Dermis blood vessel endothelial cell (primary cell): ENCODE data around the gene CCL4. TPM values are rescaled to one million over a fixed set of nuclear protein-coding genes. Genes with fewer than 3 reads are reported as not detected.
"Not testable (repeated sequence)": the region's sequence is repeated elsewhere in the genome, so short reads cannot be mapped to it uniquely, and the experiment has no call there.

Source experiments
- DNase-seq: peaks from one replicate; pipeline ENCODE4 v3.0.0; 2010
- total RNA-seq: library from RNA; depleted of rRNA; stranded (reverse); fragments of >200 nt; gene quantifications from 2 replicates; pipeline ENCODE4 v1.2.3, GENCODE V29; 2014

Gene CCL4
- total RNA-seq, 1 donor from 2014 or later, result not detected

DNA sequence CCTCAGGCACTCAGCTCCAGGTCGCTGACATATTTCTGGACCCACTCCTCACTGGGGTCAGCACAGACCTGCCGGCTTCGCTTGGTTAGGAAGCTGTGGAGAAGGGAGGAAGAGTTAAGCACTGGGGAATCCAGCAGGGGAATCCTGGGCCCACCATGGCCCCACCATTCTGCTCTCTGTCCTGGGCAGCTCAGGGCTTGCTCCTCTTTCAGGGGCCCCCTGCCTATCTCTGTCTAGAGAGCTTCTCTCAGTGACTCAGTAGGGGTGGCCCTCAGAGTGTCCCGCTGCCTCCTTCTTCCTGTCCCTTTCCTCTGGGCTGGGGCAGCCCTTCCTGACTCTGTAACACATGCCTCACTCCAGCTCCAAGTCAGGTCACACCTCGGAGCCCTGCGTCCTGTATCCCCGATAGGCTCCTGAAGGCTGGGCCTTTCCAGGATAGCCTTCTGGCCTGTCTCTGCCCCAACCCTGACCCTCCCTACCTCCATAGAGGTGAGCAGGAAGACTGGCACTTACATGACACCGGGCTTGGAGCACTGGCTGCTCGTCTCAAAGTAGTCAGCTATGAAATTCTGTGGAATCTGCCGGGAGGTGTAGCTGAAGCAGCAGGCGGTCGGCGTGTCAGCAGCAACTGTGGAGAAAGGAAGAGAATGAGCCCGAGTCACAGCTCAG, 14.8 kb upstream of the CCL4 start:
- DNase-seq, result no peak

DNA sequence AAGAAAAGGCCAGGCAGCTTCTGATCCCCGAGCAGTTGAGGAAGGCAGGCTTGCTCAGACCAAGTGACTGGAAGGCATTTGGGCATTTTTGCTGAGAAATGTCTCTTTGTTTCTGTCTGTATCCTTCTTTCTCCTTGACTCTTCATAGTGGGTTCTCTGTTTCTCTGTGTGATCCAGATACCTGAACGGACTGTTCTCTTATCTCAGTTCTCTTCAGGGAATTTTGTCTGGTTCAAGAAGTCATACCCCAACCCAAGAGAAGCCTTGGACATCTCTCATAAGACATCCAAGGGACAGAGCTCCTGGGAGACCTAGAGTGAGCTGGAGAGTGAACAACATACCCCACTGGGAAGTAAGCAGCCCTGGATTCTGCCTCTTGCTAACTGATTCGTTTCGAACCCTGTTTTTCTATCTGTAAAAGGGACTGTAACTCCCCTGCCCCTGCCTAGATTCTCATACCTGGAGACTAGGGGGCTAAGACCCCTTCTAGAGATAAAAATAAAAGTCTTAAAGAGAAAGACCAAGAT, 14.2 kb upstream of the CCL4 start:
- DNase-seq, result no peak

DNA sequence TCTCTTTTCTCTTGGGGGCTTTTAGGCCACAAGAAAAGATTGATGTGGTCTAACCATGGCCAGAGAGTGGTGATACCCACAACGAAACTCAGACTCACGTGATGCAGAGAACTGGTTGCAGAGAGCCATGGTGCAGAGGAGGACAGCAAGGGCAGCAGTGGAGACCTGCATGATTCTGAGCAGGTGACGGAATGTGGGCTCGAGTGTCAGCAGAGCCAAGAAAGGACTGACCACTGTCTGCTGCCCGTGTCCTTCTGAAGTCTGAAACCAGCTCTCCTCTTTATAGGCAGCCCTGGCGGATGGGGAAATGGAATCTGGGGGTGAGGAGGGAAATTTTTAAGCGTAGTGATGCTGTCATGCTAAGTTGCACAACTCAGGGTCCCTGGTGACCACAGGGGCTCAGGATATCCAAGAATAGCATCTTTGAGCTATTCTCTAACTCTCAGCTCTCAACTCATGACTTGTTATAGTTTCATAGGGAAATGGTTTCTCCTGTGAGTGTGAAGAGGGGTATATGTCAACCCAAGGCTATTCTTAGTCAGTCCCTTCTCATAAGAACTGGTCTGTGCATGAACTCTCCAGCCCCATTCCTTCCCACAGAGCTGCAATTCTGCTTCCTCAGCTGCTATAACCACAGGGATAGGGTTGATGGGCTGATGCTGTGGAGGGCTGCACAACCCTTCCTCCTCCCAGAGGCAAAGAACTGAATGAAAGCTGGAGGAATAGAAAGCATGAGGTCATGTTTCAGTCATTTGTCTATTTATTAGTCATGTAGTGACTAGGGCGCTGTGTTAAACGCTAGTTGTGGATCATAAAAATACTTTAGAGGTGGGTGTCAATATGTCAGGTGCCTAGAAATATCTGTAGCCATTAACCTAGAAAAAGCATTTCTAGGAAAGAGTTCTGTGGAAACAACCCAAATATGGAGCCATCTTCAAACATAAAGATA, 13.5 kb upstream of the CCL4 start, which contains the start of gene CCL3:
Gene CCL3 (minus strand): TSS at position 256 of the 949 bp plus-strand sequence. CDS start 85 bp downstream, at position 171.
- no peak for DNase-seq

DNA sequence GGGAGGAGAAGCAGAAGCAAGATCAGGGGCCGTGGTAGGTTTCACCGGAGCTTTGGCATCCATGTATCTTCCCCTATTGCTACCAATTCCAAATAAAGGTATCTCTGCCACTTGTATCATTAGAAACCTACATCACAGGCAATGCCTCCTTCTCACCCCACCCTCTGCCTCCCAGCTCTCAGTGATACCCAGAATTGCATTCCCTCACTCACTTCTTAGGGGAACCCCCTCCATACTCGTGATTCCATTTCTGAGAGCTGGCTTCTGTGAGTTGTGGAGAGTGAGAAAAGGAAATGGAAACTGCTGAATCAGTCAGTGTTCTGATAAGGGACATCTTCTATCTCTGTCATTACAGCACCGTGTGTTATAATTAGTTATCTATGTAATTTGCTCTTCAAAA, 11.4 kb upstream of the CCL4 start:
- no peak for DNase-seq

DNA sequence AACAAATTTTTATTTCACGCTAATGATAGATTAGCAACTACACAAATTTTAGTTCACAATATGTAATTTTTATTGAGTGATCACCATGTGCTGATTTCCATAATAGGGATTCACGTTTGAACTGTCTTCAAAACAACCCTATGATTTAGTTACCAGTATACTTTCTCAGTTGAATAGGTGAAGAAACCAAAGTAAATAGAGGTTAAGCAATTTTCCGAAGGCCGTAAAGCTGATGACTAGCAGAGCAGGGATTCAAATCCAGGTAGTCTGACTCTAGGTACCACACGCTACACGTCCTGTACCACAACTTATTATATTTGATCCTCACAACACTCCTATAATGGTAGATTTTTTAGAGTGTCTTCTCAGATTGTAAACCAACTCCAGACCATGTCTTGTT, 10.9 kb upstream of the CCL4 start:
- DNase-seq, result not testable (repeated sequence)

DNA sequence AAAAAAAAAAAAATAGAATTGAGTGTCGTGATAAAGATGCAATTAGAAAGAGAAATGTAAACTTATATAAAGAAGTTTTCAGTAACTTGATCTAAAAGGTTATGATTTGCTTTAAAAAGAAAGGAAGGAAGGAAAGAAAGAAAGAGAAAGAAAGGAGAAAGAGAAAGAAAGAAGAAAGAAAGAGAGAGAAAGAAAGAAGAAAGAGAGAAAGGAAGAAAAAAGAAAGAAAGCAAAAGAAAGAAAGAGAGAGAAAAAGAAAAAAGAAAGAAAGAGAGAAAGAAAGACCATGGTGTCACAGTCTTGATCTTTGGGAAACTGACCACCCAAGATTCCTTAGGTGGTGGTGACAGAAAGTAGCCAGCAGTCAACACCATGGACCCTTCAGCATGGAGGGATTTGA, 9.4 kb upstream of the CCL4 start:
- no peak for DNase-seq

DNA sequence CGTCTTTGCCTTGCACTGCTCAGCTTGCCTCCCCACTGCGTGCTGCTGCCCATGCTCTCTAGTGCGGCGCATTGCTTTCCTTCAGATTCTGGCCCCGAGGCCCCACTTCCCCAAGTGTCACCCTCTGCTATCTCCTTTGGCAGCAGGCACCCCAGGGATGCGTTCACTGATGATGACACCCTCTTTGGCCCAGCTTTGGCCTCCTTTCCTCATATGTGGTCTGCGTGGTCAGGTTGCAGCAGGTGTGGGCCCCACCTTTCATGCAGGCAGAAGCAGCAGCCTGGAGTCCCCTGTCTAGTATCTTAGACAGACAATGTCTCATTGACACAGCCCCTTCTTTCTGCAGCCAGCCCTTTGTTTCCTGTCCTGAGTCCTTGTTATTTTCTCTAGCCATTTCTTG, 8.9 kb upstream of the CCL4 start:
- no peak for DNase-seq

DNA sequence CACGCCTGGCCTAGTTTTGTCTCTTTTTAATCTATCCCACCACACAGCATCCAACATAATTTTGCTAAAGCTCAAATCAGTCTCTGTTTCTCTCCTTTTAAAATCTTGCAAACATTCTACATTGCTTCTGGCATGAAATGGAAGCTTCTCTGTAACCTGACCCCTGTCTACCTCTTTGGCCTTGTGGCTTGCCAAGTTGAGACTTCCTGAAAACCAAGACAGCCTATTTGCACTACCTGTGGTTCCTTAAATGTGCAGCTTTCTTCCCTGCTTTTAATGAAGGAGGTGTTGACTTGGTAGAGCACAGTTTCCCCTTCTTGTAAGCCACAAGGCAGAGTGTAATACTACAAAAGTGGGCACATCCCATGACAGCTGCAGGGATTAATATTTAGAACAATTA, 7.6 kb upstream of the CCL4 start:
- no peak for DNase-seq

DNA sequence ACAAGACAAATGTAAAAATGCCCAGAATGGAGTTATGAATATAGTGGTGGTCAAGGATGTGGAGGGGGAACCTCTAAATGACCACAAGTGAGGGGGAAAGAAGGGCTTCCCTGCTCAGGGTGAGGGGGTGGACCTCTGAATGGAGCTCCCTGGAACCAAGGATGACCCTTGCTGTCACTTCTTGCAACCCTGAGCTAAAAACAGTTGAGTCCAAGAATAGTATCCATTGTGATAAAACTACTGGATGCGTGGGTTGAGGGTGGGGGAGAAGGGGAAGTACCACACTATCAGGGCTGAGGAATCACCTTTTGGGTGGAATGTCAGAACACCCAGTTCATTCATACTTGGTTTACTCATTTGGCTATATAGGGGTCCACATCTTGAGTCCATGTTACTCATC, 4.6 kb upstream of the CCL4 start:
- DNase-seq, result not testable (repeated sequence)

DNA sequence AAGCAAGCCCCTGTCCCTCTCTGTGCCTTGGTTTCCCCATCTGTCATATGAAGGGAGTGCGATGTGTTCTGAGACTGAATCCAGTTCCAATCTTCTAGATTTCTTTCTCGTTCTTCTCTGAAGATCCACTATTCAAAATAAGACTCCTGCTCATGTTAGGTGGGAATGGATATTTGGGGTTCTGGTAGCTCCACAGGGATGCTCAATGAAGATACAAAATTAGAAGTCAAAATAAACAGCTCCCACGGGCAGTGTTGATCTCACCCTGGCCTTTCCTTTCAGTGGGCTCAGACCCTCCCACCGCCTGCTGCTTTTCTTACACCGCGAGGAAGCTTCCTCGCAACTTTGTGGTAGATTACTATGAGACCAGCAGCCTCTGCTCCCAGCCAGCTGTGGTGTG, 619 bp downstream of the CCL4 start:
- not testable (repeated sequence) for DNase-seq

DNA sequence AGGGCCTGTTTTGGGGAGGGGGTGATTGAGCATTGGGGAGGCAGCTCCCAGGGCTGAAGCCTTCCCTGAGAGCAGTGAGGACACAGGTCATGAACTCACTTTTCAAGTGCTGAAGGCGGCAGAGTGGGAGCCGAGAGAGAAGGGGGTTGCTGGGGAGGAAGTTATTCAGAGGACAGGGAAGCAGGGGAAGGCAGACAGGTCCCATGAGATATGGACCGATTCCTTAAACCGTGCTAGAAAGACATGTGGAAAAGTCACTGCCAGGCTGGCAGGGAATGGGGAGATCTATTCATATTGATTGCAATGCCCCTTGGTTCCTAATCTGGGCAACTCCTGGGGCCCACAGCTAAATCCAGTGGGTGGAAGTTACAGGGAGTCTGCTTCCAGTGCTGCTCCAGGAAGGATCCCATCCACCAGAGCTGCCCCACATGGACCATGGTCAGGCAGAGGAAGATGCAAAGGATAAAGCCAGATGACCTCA, 1.1 kb downstream of the CCL4 start:
- DNase-seq, result no peak

DNA sequence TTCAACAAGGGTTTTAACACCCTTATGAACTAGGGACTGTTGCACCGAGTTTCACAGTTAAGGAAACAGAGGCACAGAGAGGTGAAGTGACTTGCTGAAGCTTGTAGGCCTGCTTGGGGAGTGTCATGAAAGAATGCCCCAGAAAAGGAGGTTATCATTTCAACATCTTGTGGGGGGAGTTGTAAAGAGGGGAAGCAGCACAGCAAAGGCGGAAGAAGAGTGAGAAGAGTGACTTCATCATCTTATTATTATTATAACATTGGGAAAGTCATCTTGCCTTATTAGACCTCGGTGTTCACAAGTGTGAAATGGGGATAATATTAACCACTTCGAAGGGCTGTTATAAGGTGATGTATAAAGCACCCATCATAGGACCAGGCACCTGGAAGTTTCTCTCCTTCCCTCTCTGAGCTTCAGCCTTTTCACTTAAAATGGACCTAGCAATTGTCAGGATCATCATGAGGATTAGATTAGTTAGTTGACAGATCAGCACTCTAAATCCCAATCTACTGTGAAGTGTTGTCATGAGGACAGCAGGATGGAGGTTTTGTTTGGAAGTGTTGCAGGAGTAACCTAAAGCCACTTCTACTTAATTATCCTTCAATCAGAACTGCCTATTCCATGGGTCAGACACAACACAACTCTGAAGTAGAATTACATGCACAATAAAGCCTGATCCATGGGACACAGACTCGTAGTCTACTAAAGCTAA, 2.3 kb downstream of the CCL4 start:
- no peak for DNase-seq

DNA sequence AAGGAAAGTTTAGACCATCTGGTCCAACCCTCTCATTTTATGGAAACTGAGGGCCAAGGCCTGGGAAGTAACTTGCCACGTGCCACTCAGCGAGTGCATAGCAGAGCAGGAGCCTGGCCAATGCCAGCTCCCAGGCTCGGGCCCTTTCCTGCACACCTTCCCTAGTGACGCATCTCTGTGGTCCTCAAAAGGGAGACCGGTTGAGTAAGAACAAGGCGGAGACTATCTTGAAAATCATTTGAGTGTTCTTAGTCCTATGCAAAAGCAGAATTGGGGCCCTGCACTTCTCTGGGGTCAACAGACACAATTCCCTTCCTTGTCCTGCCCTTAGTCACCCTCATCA, 2.8 kb downstream of the CCL4 start:
- no peak for DNase-seq

DNA sequence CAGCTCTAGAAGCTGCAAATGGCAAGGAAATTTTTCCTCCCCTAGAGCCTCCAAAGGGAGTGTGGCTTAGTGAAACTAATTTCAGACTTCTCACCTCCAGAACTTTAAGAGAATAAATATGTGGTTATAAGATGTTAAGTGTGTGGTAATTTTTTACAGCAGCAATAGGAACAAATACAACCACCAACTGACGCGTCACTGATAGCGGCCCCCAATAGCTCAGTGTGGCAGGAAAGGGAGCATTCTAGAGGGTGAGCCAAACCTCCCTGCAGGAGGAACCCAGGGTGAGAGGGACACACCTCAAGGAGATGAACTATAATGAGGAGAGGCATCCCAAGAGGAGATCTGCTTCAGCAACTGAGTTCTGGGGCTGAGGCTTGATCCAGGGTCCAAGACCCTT, 4.0 kb downstream of the CCL4 start:
- DNase-seq, result no peak

DNA sequence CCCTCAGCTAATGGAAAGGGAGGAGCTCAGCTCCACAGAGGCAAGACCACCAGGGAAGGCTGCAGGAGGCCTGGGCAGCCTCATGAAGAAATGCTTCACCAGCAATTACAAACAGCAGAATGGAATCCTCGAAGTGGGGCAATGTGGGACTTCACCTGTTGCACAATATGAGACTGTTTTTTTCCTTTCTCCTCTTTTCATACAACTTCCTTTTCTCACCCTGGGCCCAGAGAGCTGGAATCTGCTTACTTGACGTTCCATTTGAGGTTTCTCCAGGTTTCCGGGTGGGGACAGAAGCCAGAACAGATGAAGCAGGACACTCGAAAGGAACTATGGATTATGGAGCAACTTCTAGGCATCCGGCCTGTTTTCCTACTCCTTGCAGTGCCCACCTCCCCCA, 4.6 kb downstream of the CCL4 start:
- DNase-seq, result not testable (repeated sequence)

DNA sequence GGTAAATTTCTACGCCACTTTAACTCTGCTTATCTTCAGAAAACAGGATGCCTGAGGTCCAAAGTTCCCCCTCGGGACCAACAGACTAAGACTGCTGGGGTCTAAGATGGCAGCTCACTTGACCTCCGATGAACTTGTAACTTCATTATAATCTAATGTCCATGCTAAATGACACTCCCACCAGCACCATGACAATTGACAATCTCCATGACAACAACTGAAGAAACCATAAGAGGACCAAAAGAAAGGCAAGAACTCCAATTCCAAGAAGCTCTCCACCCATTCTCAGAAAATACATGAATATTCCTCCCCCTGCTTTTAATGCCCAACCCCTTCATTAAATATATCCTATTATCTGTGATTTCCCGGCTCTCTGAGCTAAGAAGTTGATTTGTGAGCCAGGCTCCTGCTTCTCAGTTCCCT, 7.5 kb downstream of the CCL4 start:
- no peak for DNase-seq

DNA sequence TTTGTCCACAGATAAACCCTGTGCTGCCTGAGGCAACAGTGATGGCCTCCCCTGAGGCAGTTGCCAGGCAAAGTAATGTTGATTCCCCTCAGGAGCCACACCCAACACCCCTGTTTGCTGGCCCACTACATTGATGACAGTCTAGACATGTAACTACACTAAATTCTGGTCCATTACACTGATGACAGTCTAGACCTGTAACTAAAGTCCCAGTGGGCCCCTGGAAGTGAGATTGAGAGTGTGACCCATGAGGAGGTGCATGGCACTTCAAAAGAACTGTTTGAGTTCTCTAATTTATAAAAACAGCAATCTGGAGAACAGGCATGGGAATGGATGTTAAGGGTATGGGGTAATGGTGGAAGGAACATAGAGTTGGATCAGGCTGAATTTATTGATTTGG, 8.9 kb downstream of the CCL4 start:
- DNase-seq, result no peak

DNA sequence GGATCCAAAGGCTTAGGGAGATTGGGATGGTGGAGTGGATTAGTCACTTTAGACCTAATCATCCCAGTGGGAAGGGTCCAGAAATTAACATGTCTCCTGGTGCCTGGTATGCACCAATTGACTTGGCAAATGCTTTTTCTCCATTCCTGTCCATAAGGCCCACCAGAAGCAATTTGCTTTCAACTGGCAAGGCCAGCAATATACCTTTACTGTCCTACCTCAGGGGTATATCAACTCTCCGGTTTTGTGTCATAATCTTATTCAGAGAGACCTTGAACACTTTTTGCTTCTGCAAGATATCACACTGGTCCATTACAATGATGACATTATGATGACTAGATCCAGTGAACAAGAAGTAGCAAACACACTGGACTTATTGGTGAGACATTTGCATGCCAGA, 9.5 kb downstream of the CCL4 start:
- DNase-seq, result not testable (repeated sequence)

DNA sequence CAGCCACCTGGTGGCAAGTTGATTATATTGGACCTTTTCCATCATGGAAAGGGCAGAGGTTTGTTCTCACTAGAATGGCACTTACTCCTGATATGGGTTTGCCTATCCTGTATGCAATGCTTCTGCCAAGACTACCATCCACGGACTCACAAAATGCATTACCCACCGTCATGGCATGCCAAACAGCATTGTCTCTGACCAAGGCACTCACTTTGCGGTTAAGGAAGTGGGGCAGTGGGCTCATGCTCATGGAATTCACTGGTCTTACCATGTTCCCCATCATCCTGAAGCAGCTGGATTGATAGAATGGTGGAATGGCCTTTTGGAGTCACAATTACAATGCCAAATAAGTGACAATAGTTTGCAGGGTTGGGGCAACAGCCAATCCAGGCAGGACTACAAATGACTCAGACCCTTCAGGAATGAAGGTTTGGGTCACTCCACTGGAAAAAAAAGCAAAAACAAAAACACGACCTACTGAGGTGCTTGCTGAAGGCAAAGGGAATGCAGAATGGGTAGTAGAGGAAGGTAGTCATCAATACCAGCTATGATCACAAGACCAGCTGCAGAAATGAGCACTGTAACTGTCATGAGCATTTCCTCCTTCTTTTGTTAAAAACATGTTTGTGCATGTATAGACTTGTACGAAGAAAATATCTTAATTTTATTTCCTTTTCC, 11.5 kb downstream of the CCL4 start:
- not testable (repeated sequence) for DNase-seq

DNA sequence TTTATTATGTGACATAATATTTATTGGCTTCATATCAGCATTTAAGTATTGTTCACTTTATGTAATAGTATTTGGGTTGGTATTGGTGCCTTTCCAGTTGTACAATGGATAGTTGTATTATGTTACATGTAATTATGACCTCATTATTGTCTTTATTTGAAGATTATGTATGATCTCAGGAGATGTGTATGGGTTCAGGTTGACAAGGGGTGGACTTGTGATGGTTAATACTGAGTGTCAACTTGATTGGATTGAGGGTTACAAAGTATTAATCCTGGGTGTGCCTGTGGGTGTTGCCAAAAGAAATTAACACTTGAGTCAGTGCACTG, 12.0 kb downstream of the CCL4 start:
- DNase-seq, result not testable (repeated sequence)

DNA sequence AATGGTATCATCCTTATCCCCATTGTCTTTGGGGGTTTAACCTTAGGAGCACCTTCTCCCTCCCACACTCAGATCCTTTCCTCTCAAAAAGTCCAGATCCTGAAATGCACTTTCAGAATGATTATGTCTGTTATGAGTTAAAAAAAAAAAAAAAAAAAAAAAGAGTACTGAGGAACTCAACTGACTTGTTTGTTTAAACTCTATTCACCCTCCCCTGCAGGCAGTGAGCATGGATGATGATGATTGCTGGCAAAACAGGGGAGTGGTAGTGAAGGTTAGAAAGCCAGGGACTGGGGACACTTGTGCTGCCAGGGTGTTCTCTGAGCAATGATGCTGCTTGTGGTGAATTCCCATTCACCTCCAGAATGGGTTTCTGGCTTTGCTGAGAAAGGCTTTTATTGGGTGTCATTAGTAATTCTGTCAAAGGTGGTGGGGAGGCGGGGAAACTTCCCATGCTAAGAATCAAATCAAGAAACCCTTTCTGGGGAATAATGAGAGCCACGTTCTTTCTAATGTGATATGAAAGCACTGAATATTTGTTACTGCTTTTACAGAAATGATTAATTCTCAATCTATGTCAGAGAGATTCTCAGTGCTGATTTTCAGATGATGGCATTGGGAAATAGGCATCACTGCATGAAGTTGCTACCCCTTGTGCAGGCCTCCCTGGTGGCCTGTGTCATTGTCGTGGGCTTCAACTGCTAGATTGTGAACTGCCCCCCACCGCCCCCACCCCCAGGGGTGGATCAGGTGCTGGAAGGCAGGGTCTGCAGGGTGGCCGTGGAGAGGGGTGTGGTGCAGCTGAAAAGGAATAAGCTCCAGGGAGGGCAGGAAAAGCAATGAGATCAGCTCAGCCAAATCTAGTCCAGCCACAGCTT, 14.1 kb downstream of the CCL4 start:
- no peak for DNase-seq
